ENCODE results near the gene ZNF682. TPM values are rescaled to one million over a fixed set of nuclear protein-coding genes. Genes with fewer than 3 reads are reported as not detected.

Gene ZNF682
- total and polyA plus RNA-seq, 2 of the 13 experiments (the other 11 are each of a cell fraction or from before 2014, with no cell fraction given), result 2.0 to 7.2 TPM

DNA sequence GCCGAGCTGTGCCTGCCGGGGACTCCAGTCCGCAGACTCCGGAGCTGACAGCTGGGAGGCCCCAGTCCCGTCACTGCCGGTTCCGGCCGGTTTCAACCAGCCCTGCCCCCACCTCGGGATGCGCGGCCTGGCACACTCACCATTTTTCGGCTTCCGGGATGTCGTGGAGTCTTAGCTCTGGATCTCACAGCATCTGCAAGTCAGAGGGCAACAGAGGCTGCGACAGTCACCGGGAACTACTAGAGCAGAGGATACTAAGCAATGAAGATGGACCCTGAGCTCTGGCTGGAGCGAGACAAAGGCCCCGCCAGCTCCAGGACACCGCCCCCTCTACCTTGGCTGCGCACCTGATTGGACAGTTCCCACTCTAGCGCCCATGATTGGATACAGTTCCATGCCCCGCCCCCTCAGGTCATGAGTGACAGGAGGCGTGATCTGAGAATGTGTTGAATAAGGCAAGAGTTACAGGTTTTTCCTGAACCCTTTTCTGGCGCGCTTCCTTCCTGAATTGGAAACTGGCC lies at the start of gene ZNF682 (continued):
- TF ChIP-seq, protein P1, sequence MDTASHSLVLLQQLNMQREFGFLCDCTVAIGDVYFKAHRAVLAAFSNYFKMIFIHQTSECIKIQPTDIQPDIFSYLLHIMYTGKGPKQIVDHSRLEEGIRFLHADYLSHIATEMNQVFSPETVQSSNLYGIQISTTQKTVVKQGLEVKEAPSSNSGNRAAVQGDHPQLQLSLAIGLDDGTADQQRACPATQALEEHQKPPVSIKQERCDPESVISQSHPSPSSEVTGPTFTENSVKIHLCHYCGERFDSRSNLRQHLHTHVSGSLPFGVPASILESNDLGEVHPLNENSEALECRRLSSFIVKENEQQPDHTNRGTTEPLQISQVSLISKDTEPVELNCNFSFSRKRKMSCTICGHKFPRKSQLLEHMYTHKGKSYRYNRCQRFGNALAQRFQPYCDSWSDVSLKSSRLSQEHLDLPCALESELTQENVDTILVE (CRISPR knock-in tag; IDR thresholded peaks at IDR 0.05), result 0 out of 2 replicates have a peak, but pooled peaks have one; percentile 17
- TF ChIP-seq REPIN1 (CRISPR knock-in tag; IDR thresholded peaks at IDR 0.05; ENCODE audit: borderline replicate concordance, low read depth), result 0 out of 2 replicates have a peak, but pooled peaks have one; percentile 35
- peak; percentile 18; the same call in 1 of the 2 replicates for TF ChIP-seq ZNF768 (CRISPR knock-in tag; IDR thresholded peaks at IDR 0.05)
- TF ChIP-seq ZNF562 (CRISPR knock-in tag; IDR thresholded peaks at IDR 0.05; ENCODE audit: borderline replicate concordance), result no peak
- TF ChIP-seq EZH2 (conservative IDR thresholded peaks at IDR 0.05; ENCODE audit: low read depth, low read length), result no peak
- TF ChIP-seq, protein P2, sequence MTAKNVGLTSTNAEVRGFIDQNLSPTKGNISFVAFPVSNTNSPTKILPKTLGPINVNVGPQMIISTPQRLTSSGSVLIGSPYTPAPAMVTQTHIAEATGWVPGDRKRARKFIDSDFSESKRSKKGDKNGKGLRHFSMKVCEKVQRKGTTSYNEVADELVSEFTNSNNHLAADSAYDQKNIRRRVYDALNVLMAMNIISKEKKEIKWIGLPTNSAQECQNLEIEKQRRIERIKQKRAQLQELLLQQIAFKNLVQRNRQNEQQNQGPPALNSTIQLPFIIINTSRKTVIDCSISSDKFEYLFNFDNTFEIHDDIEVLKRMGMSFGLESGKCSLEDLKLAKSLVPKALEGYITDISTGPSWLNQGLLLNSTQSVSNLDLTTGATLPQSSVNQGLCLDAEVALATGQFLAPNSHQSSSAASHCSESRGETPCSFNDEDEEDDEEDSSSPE (CRISPR knock-in tag; IDR thresholded peaks at IDR 0.05), result peak; percentile 86
- TF ChIP-seq, protein P3, sequence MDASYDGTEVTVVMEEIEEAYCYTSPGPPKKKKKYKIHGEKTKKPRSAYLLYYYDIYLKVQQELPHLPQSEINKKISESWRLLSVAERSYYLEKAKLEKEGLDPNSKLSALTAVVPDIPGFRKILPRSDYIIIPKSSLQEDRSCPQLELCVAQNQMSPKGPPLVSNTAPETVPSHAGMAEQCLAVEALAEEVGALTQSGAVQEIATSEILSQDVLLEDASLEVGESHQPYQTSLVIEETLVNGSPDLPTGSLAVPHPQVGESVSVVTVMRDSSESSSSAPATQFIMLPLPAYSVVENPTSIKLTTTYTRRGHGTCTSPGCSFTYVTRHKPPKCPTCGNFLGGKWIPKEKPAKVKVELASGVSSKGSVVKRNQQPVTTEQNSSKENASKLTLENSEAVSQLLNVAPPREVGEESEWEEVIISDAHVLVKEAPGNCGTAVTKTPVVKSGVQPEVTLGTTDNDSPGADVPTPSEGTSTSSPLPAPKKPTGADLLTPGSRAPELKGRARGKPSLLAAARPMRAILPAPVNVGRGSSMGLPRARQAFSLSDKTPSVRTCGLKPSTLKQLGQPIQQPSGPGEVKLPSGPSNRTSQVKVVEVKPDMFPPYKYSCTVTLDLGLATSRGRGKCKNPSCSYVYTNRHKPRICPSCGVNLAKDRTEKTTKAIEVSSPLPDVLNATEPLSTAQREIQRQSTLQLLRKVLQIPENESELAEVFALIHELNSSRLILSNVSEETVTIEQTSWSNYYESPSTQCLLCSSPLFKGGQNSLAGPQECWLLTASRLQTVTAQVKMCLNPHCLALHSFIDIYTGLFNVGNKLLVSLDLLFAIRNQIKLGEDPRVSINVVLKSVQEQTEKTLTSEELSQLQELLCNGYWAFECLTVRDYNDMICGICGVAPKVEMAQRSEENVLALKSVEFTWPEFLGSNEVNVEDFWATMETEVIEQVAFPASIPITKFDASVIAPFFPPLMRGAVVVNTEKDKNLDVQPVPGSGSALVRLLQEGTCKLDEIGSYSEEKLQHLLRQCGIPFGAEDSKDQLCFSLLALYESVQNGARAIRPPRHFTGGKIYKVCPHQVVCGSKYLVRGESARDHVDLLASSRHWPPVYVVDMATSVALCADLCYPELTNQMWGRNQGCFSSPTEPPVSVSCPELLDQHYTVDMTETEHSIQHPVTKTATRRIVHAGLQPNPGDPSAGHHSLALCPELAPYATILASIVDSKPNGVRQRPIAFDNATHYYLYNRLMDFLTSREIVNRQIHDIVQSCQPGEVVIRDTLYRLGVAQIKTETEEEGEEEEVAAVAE (CRISPR knock-in tag; IDR thresholded peaks at IDR 0.05; ENCODE audit: borderline replicate concordance), result no peak
- TF ChIP-seq, protein P4, sequence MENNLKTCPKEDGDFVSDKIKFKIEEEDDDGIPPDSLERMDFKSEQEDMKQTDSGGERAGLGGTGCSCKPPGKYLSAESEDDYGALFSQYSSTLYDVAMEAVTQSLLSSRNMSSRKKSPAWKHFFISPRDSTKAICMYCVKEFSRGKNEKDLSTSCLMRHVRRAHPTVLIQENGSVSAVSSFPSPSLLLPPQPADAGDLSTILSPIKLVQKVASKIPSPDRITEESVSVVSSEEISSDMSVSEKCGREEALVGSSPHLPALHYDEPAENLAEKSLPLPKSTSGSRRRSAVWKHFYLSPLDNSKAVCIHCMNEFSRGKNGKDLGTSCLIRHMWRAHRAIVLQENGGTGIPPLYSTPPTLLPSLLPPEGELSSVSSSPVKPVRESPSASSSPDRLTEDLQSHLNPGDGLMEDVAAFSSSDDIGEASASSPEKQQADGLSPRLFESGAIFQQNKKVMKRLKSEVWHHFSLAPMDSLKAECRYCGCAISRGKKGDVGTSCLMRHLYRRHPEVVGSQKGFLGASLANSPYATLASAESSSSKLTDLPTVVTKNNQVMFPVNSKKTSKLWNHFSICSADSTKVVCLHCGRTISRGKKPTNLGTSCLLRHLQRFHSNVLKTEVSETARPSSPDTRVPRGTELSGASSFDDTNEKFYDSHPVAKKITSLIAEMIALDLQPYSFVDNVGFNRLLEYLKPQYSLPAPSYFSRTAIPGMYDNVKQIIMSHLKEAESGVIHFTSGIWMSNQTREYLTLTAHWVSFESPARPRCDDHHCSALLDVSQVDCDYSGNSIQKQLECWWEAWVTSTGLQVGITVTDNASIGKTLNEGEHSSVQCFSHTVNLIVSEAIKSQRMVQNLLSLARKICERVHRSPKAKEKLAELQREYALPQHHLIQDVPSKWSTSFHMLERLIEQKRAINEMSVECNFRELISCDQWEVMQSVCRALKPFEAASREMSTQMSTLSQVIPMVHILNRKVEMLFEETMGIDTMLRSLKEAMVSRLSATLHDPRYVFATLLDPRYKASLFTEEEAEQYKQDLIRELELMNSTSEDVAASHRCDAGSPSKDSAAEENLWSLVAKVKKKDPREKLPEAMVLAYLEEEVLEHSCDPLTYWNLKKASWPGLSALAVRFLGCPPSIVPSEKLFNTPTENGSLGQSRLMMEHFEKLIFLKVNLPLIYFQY (CRISPR knock-in tag; IDR thresholded peaks at IDR 0.05; ENCODE audit: borderline replicate concordance), result no peak
- no peak for TF ChIP-seq SMAD9 (CRISPR knock-in tag; IDR thresholded peaks at IDR 0.05)
- TF ChIP-seq DZIP1 (CRISPR knock-in tag; IDR thresholded peaks at IDR 0.05), result no peak
- TF ChIP-seq TERF1 (CRISPR knock-in tag; IDR thresholded peaks at IDR 0.05), result no peak
- no peak for TF ChIP-seq ZNF816 (CRISPR knock-in tag; IDR thresholded peaks at IDR 0.05; ENCODE audit: borderline replicate concordance)
- peak; percentile 49; the same call in 1 of the 2 replicates for TF ChIP-seq POLR2AphosphoS5 (IDR thresholded peaks at IDR 0.05; ENCODE audit: low read depth, low read length)
- peak; percentile 71 for TF ChIP-seq ATF1 (CRISPR knock-in tag; IDR thresholded peaks at IDR 0.05)

Data from HepG2 (cell line).